SH-SY5Y (cell line): ENCODE measurements around the gene TEX38.

Source experiments
- GATA2 ChIP-seq: IDR thresholded peaks from 2 replicates; pipeline ENCODE4 v1.6.1; 2011; ENCODE audit warnings: mild to moderate bottlenecking, low read depth, low read length
- GATA3 ChIP-seq: IDR thresholded peaks from 2 replicates; pipeline ENCODE4 v1.6.1; 2011; ENCODE audit warnings: low read depth, mild to moderate bottlenecking, low read length, moderate library complexity

DNA sequence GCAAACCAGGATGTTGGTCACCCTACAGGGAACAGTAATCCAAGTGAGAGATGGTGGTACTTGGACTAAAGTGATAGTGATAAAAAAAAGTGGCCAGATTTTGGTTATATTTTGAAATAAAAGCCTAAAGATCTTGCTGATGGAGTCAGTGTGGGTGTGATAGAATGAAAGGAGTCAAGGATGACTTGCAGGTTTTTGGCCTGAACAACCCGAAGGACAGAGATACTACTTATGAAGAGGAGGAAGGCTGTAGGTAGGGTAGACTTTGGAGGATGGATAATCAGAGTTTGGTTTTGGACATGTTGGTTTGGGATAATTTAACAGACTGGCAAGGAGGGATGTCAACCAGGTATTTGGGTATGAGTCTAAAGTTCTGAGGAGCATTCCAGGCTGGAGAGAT, 1.5 kb upstream of the TEX38 start:
- TF ChIP-seq GATA2 (no peak), GATA3 (no peak)
